Activated CD4-positive, alpha-beta T cell treated with anti-CD3 and anti-CD28 coated beads for 1 hour (primary cell): ENCODE results near the gene PRG3.
"Not testable (repeated sequence)": the region's sequence is repeated elsewhere in the genome, so short reads cannot be mapped to it uniquely, and the experiment has no call there.

Experiments used
- DNase-seq: peaks from one replicate; pipeline ENCODE4 v3.0.0-alpha.2; 2020

PRG3 gene

GRCh38 chr11:57407941-57408475, 27.1 kb upstream of the PRG3 start:
- DNase-seq: no peak

DNA sequence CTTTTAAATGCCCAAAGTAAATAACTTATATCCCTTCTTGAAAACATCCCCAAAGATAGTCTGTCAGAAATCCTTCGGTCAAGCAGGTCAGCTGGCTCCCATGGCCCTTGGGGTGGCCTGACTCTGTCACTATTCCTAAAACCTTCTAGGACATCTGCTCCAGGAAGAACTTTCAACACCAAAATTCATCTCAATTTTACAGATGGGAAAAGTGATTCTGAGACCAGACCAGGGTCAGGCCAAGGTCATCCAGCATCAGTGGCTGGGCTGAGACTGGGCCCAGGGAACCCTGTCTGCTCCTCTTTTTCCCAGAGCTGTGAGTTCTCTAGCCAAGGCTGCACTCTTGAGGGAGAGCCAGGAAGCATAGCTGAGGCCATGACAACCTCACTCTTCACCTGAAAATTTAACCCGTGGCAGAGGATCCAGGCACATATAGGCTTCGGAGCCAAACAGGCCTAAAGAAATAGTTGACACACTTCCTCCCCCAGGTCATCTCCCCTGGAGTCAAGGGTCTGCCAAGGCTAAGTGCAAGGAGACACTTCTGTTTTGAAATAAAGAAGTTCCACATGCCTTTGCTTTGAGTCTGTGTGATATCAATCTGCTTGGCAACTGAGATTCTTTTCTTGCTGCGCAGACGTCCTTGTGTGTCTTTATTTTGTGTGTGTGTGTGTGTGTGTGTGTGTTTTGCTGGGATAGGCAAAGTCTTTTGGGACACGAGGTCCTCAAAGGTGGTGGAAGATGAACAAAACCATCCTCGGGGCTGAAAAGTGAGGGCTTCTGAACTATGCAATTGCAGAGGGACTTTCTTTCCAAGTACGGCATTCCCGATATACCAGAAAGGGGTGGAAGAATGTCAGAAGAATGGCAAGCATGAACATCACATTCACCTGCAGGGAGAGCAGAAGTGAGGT, 26.3 kb upstream of the PRG3 start:
- no peak for DNase-seq

DNA sequence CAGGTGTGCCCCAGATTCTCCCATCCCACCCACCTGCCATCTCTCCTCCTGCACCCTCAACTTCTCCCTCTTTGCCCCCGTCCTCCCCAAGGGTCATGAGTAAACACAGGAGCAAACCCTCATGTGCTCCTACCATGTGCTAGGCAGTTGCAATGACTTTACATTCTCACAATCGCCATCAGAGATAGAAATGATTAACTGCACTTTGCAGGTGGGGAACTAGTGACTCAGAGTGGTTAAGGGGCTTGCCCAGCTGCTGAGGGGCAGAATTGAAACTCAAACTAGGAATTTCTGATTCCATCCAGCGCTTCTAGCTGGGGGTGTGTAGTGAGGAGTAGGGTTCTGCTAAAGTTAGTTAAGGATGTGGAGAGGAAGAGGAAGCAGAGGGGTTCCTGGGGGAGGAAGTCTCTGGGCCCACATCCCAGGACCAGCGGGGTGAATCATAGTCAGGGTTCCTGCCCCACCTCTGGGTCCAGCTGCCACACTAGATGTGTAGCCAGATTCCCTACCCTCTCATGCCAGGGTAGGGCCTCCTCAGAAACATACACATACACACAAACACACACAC, 25.5 kb upstream of the PRG3 start:
- DNase-seq: no peak

GRCh38 chr11:57405271-57405860, 24.4 kb upstream of the PRG3 start:
- DNase-seq: no peak

- DNase-seq: no peak
Observed at GRCh38 chr11:57403802-57404147, 22.8 kb upstream of the PRG3 start.

DNA sequence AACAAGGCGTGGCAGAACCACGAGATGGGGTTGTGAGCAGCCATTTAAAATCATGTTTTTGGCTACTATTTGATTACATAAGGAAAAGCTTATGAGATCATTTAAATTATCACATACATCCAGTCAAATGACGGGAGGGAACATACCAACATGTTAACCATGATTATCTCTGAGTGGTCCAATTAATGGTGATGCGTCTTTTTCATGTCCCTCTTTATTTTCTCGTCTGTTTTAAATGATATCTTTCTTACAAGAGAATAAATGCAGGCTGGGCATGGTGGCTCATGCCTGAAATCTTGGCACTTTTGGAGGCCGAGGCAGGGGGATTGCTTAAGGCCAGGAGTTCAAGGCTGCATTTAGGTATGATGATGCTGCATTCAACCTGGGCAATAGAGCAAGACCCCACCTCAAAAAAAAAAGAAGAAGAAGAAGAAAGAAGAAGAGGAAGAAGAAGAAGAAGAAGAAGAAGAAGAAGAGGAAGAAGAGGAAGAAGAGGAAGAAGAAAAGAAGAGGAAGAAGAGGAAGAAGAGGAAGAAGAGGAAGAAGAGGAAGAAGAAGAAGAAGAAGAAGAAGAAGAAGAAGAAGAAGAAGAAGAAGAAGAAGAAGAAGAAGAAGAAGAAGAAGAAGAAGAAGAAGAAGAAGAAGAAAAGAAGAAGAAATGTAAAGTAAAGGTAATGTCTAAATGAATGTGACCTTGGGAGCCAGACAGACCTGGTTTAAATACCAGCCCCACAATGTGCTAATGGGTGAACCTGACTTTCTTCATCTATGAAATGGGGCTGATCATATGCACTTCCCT, 22.3 kb upstream of the PRG3 start:
- not testable (repeated sequence) for DNase-seq

DNA sequence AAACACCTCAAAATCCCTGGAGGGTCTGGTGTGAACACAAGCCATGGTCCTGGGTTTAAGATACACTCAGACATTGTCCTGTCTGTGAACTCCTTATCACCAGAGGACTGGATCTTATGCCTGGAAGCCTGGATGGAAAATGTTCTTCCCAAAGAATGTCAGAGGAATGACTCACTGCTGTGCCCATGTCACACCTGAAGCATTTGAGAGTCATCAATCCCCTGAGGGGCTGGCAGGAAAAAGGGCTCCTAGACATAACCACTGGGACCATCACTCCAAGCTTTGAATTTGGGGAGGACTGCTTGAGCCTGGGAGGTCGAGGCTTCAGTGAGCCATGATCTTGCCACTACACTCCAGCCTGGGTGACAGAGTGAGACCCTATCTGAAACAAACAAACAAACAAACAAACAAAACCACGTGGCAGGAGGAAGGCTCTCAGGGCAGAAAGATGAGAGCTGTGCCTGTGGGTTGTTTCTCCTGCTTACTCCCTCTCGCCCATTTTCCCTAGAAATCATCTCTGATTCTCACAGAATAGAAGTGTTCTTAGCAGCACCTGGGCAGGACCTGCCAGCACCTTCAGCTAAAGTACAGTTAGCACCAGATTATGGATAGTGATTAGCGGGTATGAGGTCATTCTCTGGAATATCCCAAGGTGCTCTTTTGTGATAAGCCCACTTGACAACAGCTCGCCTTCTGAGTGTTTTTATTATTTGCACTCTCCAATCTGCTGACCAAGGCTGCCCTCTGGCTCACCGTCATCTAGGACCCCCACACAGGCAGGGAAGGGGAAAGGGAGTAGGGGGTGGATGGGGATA, 21.4 kb upstream of the PRG3 start:
- no peak for DNase-seq

DNA sequence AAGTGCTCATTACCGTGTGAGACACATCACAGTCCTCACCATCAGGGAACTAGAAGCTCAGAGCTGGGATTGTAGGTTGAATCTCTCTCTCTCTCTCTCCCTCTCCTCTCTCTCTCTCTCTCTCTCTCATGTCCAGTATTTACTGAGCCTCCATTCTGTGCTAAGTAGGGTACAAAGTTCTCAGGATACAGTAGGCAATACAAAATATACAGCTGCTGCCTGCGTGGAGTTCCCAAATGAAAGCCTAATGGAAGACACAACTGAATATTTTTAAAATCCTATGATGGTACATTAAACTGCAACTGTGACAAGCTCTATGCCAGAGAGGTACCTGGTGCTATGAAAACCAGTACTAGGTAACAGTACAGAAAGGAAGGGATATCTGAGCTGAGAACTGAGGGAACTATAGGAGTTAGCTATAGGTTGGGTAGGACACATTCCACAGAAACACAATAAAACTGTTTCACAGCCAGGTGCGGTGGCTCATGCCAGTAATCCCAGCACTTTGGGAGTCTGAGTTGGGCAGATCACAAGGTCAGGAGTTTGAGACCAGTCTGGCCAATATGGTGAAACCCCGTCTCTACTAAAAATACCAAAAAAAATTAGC, 19.1 kb upstream of the PRG3 start:
- no peak for DNase-seq

DNA sequence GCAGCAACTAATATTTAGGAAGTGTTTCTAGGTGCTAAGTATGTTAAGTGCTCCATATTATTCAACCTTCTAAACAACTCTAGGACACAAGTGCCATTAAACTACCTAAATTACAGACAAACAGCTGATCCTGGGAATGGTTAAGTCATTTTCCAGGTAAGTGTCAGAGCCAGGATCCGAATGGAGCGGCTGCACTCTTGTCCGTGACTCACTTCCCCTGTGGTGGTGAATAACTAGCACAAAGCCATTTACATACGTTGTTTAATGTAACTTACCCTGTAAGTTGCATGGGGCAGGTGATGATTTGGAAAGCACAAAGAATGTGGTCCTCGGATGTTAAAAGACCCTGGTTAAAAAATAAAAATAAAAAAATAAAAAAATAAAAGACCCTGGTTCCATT, 18.3 kb upstream of the PRG3 start:
- DNase-seq: no peak

GRCh38 chr11:57397394-57397990, 16.5 kb upstream of the PRG3 start:
- DNase-seq: no peak

- no peak for DNase-seq
Observed at GRCh38 chr11:57396744-57397143, 15.8 kb upstream of the PRG3 start.

DNA sequence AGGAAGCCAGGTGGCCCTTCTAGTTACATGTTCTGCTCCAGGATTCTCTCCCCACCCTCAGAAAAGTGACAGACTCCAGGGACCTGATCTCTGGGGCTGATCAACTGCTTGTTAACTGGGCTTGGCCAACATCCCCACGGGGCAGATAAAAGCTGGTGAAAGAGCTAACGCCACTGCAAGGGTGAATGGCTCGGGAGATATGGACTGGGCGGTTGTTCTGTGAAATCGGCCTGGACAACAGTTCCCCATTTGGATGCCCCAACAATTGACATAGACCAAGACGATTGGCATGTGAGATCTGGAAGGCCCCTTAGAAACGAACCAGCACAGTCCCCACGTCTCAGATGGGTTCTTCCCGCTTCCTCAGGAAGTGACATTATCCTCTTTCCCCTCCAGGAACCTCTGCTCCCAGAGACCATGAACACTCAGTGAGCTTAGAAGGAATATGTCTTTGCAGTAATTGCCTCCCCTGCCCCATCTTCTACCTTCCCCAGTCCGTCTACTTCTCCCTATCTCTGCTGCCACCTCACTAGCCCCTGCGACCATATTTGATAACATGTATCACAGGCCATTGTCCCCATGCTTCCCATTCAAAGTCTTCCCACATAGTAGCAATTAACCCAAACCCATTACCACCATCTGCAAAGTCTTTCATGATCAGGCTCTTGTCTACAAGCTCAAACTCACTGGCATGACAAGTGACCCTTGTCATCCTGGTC, 15.1 kb upstream of the PRG3 start:
- no peak for DNase-seq

GRCh38 chr11:57394203-57394965, 13.4 kb upstream of the PRG3 start:
- DNase-seq: no peak

DNA sequence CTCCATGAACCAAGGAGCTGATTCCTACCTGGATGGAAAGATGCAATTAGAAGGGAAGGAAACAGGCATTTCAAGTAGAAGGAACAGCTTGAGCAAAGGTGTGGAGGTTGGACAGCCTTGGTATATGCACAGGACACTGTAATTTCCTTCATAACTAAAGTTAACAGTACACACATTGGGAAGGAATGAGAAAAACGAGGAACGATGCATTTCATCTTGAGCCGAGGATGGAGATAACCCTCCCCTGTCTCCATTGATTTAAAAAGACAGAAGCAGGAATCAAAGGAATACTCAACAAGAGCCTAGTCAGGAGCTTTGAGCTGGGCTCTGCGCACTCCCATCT, 11.8 kb upstream of the PRG3 start:
- no peak for DNase-seq

GRCh38 chr11:57392066-57392762, 11.3 kb upstream of the PRG3 start:
- no peak for DNase-seq

- no peak for DNase-seq
Observed at GRCh38 chr11:57391539-57391938, 10.6 kb upstream of the PRG3 start.

GRCh38 chr11:57391111-57391510, 10.2 kb upstream of the PRG3 start:
- DNase-seq: no peak

DNA sequence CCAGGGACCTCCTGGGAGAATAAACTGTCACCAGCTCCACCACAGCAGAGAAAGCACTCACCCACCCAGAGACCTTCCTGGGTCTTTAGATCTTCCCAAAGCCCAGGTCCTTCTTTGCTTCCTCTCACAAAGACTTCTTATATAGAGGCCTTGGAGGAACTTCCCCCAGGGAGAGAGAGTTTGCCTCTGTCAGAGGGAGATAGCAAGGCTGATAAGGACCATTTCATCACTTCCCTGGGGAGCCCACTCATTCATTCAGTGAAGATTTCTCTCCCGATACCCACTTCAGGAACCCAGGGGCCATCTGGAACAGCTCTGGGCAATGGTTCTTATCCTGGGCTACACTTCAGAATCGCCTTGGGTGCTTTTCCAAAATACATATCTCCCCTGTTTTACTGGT, 9.6 kb upstream of the PRG3 start, which contains the start of gene PRG2:
TSS of gene PRG2 (minus strand) at position 116 of the 400 bp plus-strand sequence. CDS start 706 bp downstream, outside the sequence.
- no peak for DNase-seq
